HepG2 (cell line): ENCODE results near the gene CHST13. TPM values are rescaled to one million over a fixed set of nuclear protein-coding genes. Genes with fewer than 3 reads are reported as not detected.

Experiments
- DNMT3B ChIP-seq: conservative IDR thresholded peaks from 2 replicates; pipeline ENCODE4 v1.6.1; 2016; ENCODE audit warnings: missing biosample characterization, control low read depth
- EP300 ChIP-seq, 3 experiments: sonication (generic) in 1 of 3; formaldehyde crosslinking in 1 of 3; IDR thresholded peaks; 2 replicates each; pipeline versions ENCODE4 v1.5.1 to v1.6.1; 2011 to 2020; ENCODE audit warnings: low read depth in 2 of 3, low read length in 2 of 3, borderline replicate concordance in 1 of 3, improper control_type of control experiment in 1 of 3, mild to moderate bottlenecking in 1 of 3, missing genetic modification reagents in 1 of 3, moderate library complexity in 1 of 3
- EZH2 ChIP-seq: conservative IDR thresholded peaks from 2 replicates; pipeline ENCODE4 v1.6.1; 2012; ENCODE audit warnings: mild to moderate bottlenecking, low read depth, low read length, moderate library complexity
- KAT8 ChIP-seq: IDR thresholded peaks from 2 replicates; pipeline ENCODE4 v1.6.1; 2016; ENCODE audit warnings: missing genetic modification reagents, missing compliant biosample characterization
- KDM5B ChIP-seq: sonication (generic); formaldehyde crosslinking; IDR thresholded peaks from 2 replicates; pipeline ENCODE4 v1.4.0; 2020; ENCODE audit warnings: missing genetic modification reagents, mild to moderate bottlenecking, borderline replicate concordance
- POGZ ChIP-seq: sonication (generic); formaldehyde crosslinking; IDR thresholded peaks from 2 replicates; pipeline ENCODE4 v1.4.0; 2020; ENCODE audit warnings: mild to moderate bottlenecking, missing genetic modification reagents
- RFX3 ChIP-seq: IDR thresholded peaks from 2 replicates; pipeline ENCODE4 v1.6.1; 2016; ENCODE audit warnings: missing biosample characterization, missing genetic modification reagents
- RNF2 ChIP-seq: fragments of 450-650 bp; conservative IDR thresholded peaks from 2 replicates; pipeline ENCODE4 v1.6.1; 2016; ENCODE audit warnings: low read depth
- SETDB1 ChIP-seq: sonication (generic); formaldehyde crosslinking; IDR thresholded peaks from 2 replicates; pipeline ENCODE4 v1.5.1; 2020; ENCODE audit warnings: missing genetic modification reagents, mild to moderate bottlenecking, borderline replicate concordance
- TEAD2 ChIP-seq: sonication (generic); formaldehyde crosslinking; IDR thresholded peaks from 2 replicates; pipeline ENCODE4 v1.9.0; 2021; ENCODE audit warnings: missing genetic modification reagents
- TMF1 ChIP-seq: sonication (generic); formaldehyde crosslinking; IDR thresholded peaks from 2 replicates; pipeline ENCODE4 v1.8.1; 2022; ENCODE audit warnings: low read depth, missing genetic modification reagents
- WIZ ChIP-seq: sonication (generic); formaldehyde crosslinking; IDR thresholded peaks from 2 replicates; pipeline ENCODE4 v1.5.1; 2020; ENCODE audit warnings: mild to moderate bottlenecking, missing genetic modification reagents
- ZBTB7B ChIP-seq: sonication (generic); formaldehyde crosslinking; IDR thresholded peaks from 2 replicates; pipeline ENCODE4 v1.4.0; 2020; ENCODE audit warnings: missing genetic modification reagents
- ZMAT3 ChIP-seq: sonication (generic); formaldehyde crosslinking; conservative IDR thresholded peaks from 2 replicates; pipeline ENCODE4 v1.7.0; 2021; ENCODE audit warnings: missing genetic modification reagents
- ZNF136 ChIP-seq: sonication (generic); formaldehyde crosslinking; IDR thresholded peaks from 2 replicates; pipeline ENCODE4 v1.8.1; 2022; ENCODE audit warnings: low read depth, mild to moderate bottlenecking, moderate library complexity, missing genetic modification reagents
- ZNF501 ChIP-seq: sonication (generic); formaldehyde crosslinking; IDR thresholded peaks from 2 replicates; pipeline ENCODE4 v1.5.1; 2020; ENCODE audit warnings: mild to moderate bottlenecking, moderate library complexity, missing genetic modification reagents
- ZNF615 ChIP-seq: sonication (generic); formaldehyde crosslinking; IDR thresholded peaks from 2 replicates; pipeline ENCODE4 v1.5.0; 2020; ENCODE audit warnings: mild to moderate bottlenecking, missing genetic modification reagents, borderline replicate concordance
- ZNF691 ChIP-seq: sonication (generic); formaldehyde crosslinking; IDR thresholded peaks from 2 replicates; pipeline ENCODE4 v1.4.0; 2020; ENCODE audit warnings: missing genetic modification reagents, low read depth, mild to moderate bottlenecking, borderline replicate concordance
- ZSCAN21 ChIP-seq: sonication (generic); formaldehyde crosslinking; IDR thresholded peaks from 2 replicates; pipeline ENCODE4 v1.8.0; 2022; ENCODE audit warnings: mild to moderate bottlenecking, missing genetic modification reagents, moderate library complexity, borderline replicate concordance
- polyA plus RNA-seq, 8 experiments: library from polyadenylated mRNA; depleted of rRNA in 3 of 8; stranded (reverse) in 7 of 8; unstranded in 1 of 8; fragments of >200 nt; fragmentation: Illumina TruSeq in 4 of 8; extraction: Trizol in 4 of 8; gene quantifications; 2 replicates each; pipeline versions ENCODE4 v1.2.1 to v1.2.3, GENCODE V29; 2011 to 2016; ENCODE audit warnings: low read depth in 4 of 8, missing spikeins in 1 of 8, mixed read lengths in 1 of 8; ENCODE audit not compliant: insufficient read depth in 1 of 8
- total RNA-seq, 5 experiments: library from RNA; depleted of rRNA; stranded (reverse); fragments of >200 nt; fragmentation: Illumina TruSeq; extraction: Trizol; gene quantifications; 2 replicates each; pipeline ENCODE4 v1.2.3, GENCODE V29; 2016; ENCODE audit warnings: low read depth in 1 of 5
- TF ChIP-seq, protein P1 (sequence below): sonication (generic); formaldehyde crosslinking; conservative IDR thresholded peaks from 2 replicates; pipeline ENCODE4 v1.8.0; 2022; ENCODE audit warnings: mild to moderate bottlenecking, moderate library complexity, missing genetic modification reagents
- TF ChIP-seq, protein P2 (sequence below): IDR thresholded peaks from 2 replicates; pipeline ENCODE4 v1.6.1; 2016; ENCODE audit warnings: mild to moderate bottlenecking
- TF ChIP-seq, protein P3 (sequence below): sonication (generic); formaldehyde crosslinking; IDR thresholded peaks from 2 replicates; pipeline ENCODE4 v1.8.0; 2022; ENCODE audit warnings: mild to moderate bottlenecking, missing genetic modification reagents; ENCODE audit not compliant: insufficient replicate concordance

The CHST13 gene
- total and polyA plus RNA-seq, 2 of the 13 experiments (the other 11 are each of a cell fraction or from before 2014, with no cell fraction given): 32.0 to 43.1 TPM

GRCh38 chr3:126474498-126475412, 49.2 kb upstream of the CHST13 start (continued):
- TF ChIP-seq EP300 (IDR thresholded peaks at IDR 0.05; ENCODE audit: low read depth in 2 of 2, low read length in 2 of 2): no peak
- TF ChIP-seq EP300 (CRISPR knock-in tag; IDR thresholded peaks at IDR 0.05; ENCODE audit: borderline replicate concordance): no peak
- TF ChIP-seq ZNF501 (CRISPR knock-in tag): no peak
- TF ChIP-seq ZNF136 (CRISPR knock-in tag): 0 out of 2 replicates have a peak, but pooled peaks have one; percentile 46
- no peak for TF ChIP-seq RNF2
- TF ChIP-seq, protein P1, sequence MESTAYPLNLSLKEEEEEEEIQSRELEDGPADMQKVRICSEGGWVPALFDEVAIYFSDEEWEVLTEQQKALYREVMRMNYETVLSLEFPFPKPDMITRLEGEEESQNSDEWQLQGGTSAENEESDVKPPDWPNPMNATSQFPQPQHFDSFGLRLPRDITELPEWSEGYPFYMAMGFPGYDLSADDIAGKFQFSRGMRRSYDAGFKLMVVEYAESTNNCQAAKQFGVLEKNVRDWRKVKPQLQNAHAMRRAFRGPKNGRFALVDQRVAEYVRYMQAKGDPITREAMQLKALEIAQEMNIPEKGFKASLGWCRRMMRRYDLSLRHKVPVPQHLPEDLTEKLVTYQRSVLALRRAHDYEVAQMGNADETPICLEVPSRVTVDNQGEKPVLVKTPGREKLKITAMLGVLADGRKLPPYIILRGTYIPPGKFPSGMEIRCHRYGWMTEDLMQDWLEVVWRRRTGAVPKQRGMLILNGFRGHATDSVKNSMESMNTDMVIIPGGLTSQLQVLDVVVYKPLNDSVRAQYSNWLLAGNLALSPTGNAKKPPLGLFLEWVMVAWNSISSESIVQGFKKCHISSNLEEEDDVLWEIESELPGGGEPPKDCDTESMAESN (CRISPR knock-in tag): no peak
- no peak for TF ChIP-seq ZNF691 (CRISPR knock-in tag)
- 0 out of 2 replicates have a peak, but pooled peaks have one; percentile 62 for TF ChIP-seq ZMAT3 (CRISPR knock-in tag)
- 0 out of 2 replicates have a peak, but pooled peaks have one; percentile 17 for TF ChIP-seq WIZ (CRISPR knock-in tag)
- TF ChIP-seq DNMT3B (CRISPR knock-in tag): no peak
- TF ChIP-seq KAT8 (CRISPR knock-in tag): 0 out of 2 replicates have a peak, but pooled peaks have one; percentile 11
- TF ChIP-seq KDM5B: 0 out of 2 replicates have a peak, but pooled peaks have one; percentile 44
- no peak for TF ChIP-seq TEAD2 (CRISPR knock-in tag)
- no peak for TF ChIP-seq SETDB1 (CRISPR knock-in tag)
- TF ChIP-seq POGZ (CRISPR knock-in tag): 0 out of 2 replicates have a peak, but pooled peaks have one; percentile 16
- TF ChIP-seq ZSCAN21 (CRISPR knock-in tag): no peak
- 0 out of 2 replicates have a peak, but pooled peaks have one; percentile 67 for TF ChIP-seq TMF1 (CRISPR knock-in tag)
- TF ChIP-seq, protein P2, sequence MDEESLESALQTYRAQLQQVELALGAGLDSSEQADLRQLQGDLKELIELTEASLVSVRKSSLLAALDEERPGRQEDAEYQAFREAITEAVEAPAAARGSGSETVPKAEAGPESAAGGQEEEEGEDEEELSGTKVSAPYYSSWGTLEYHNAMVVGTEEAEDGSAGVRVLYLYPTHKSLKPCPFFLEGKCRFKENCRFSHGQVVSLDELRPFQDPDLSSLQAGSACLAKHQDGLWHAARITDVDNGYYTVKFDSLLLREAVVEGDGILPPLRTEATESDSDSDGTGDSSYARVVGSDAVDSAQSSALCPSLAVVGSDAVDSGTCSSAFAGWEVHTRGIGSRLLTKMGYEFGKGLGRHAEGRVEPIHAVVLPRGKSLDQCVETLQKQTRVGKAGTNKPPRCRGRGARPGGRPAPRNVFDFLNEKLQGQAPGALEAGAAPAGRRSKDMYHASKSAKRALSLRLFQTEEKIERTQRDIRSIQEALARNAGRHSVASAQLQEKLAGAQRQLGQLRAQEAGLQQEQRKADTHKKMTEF: 0 out of 2 replicates have a peak, but pooled peaks have one; percentile 18
- TF ChIP-seq ZBTB7B (CRISPR knock-in tag): 0 out of 2 replicates have a peak, but pooled peaks have one; percentile 21
- no peak for TF ChIP-seq ZNF615 (CRISPR knock-in tag)
- TF ChIP-seq, protein P3, sequence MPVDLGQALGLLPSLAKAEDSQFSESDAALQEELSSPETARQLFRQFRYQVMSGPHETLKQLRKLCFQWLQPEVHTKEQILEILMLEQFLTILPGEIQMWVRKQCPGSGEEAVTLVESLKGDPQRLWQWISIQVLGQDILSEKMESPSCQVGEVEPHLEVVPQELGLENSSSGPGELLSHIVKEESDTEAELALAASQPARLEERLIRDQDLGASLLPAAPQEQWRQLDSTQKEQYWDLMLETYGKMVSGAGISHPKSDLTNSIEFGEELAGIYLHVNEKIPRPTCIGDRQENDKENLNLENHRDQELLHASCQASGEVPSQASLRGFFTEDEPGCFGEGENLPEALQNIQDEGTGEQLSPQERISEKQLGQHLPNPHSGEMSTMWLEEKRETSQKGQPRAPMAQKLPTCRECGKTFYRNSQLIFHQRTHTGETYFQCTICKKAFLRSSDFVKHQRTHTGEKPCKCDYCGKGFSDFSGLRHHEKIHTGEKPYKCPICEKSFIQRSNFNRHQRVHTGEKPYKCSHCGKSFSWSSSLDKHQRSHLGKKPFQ (CRISPR knock-in tag): peak; percentile 3
- no peak for TF ChIP-seq EZH2
- TF ChIP-seq RFX3 (CRISPR knock-in tag): no peak
